Activated B cell treated with CpG ODN at 0.5 μM for 24 hours (primary cell): Measurements from ENCODE around the gene C5AR1. TPM values are rescaled to one million over a fixed set of nuclear protein-coding genes. Genes with fewer than 3 reads are reported as not detected.
"Not testable (repeated sequence)": the region's sequence is repeated elsewhere in the genome, so short reads cannot be mapped to it uniquely, and the experiment has no call there.

Source experiments
- ATAC-seq: fragments of 200-7000 bp; cut with Tn5 transposase; one replicate; pipeline ENCODE4 v1.10.0; 2021; ENCODE audit warnings: low read depth, mild to moderate bottlenecking, moderate library complexity
- CTCF ChIA-PET: fragments of 350-600 bp; sonication (Branson Sonifier 250); formaldehyde crosslinking; loops from one replicate; lab custom pipeline; 2021; ENCODE audit warnings: antibody characterized with exemption; lab: Charles Lee
- POLR2A ChIA-PET: fragments of 350-600 bp; sonication (Branson Sonifier 250); formaldehyde crosslinking; loops from one replicate; lab custom pipeline; 2021; ENCODE audit warnings: antibody characterized with exemption; lab: Charles Lee
- DNase-seq: peaks from one replicate; pipeline ENCODE4 v3.0.0; 2022
- H3K27ac Mint-ChIP-seq: one replicate; pipeline ENCODE4 v1.8.0; 2020; ENCODE audit warnings: mixed read lengths
- H3K27me3 Mint-ChIP-seq: one replicate; pipeline ENCODE4 v1.8.0; 2021; ENCODE audit warnings: mixed read lengths
- H3K36me3 Mint-ChIP-seq: one replicate; pipeline ENCODE4 v1.8.0; 2021; ENCODE audit warnings: low read depth, mixed read lengths
- H3K4me1 Mint-ChIP-seq: one replicate; pipeline ENCODE4 v1.8.0; 2021; ENCODE audit warnings: mixed read lengths
- H3K4me3 Mint-ChIP-seq: one replicate; pipeline ENCODE4 v1.8.0; 2020; ENCODE audit warnings: mild to moderate bottlenecking, mixed read lengths
- H3K9me3 Mint-ChIP-seq: one replicate; pipeline ENCODE4 v1.8.0; 2020; ENCODE audit warnings: mixed read lengths
- intact Hi-C: fragments of 100-400 bp; cut with micrococcal nuclease; formaldehyde crosslinking; loops from one replicate; pipeline ENCODE4 v1.15.1; 2024
- total RNA-seq: library from RNA; stranded (reverse); gene quantifications from 2 replicates; pipeline ENCODE4 v1.2.3, GENCODE V29; 2022
- TF ChIP-seq, protein P1 (sequence below): fragments of 200-600 bp; IDR thresholded peaks from one replicate; pipeline ENCODE4 v1.8.0; 2022; ENCODE audit warnings: antibody characterized with exemption, mild to moderate bottlenecking

C5AR1 gene
- total RNA-seq, 1 donor from 2014 or later = 2.2 TPM

DNA sequence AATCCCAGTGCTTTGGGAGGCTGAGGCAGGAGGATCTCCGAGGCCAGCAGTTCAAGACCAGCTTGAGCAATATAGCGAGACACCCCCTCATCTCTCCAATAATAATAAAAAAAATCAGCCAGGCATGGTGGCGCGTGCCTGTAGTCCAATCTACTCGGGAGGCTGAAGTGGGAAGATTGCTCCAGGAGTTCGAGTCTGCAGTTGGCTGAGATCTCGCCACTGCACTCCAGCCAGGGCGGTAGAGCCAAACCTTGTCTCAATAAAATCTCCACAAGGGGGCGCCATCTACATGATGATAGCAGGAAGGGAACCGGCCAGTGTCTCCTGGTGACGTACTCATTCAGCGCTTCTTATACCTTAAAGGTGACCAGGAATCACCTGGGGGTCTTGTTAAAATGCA is 13.6 kb upstream of the C5AR1 start:
- Mint-ChIP-seq H3K36me3 (no peaks in the 10 kb centered on the region), H3K27me3 (no peaks in the 10 kb centered on the region), H3K4me1 (peaks cover 20% of the 10 kb centered on the region), H3K27ac (no peak overlapping the region), H3K4me3 (no peak overlapping the region), H3K9me3 (no peaks in the 10 kb centered on the region)
- intact Hi-C loops = loop anchor here (1.0 to 5.0 kb wide), 5 partner anchors 95 to 491 kb away; partner anchors contain the start of gene KPTN
- peak; percentile 75 for ATAC-seq
- DNase-seq = no peak
- ChIA-PET CTCF (interaction anchor here (0.8 to 2.5 kb wide), 4 partner anchors 9 to 95 kb away, joined by 3 to 16 read pairs (median 4); partner anchors contain the start of gene INAFM1), POLR2A (interaction anchor here (0.6 to 1.2 kb wide), 3 partner anchors 11 to 548 kb away, joined by 3 to 5 read pairs (median 3); no protein-coding TSS in a partner anchor)
- TF ChIP-seq, protein P1, sequence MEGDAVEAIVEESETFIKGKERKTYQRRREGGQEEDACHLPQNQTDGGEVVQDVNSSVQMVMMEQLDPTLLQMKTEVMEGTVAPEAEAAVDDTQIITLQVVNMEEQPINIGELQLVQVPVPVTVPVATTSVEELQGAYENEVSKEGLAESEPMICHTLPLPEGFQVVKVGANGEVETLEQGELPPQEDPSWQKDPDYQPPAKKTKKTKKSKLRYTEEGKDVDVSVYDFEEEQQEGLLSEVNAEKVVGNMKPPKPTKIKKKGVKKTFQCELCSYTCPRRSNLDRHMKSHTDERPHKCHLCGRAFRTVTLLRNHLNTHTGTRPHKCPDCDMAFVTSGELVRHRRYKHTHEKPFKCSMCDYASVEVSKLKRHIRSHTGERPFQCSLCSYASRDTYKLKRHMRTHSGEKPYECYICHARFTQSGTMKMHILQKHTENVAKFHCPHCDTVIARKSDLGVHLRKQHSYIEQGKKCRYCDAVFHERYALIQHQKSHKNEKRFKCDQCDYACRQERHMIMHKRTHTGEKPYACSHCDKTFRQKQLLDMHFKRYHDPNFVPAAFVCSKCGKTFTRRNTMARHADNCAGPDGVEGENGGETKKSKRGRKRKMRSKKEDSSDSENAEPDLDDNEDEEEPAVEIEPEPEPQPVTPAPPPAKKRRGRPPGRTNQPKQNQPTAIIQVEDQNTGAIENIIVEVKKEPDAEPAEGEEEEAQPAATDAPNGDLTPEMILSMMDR = no peak

DNA sequence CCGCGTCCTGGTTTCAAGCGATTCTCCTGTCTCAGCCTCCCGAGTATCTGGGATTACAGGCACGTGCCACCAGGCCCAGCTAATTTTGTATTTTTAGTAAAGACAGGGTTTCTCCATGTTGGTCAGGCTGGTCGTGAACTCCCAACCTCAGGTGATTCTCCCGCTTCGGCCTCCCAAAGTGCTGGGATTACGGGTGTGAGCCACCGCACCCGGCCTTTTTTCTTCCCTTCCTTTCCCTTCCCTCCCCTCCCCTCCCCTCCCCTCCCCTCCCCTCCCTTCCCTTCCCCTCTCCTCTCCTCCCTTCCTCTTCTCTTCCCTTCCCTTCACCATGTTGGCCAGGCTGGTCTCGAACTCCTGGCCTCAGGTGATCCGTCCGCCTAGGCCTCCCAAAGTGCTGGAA is 8.8 kb upstream of the C5AR1 start:
- H3K4me1 Mint-ChIP-seq = peaks cover 36% of the 10 kb centered on the region
- H3K9me3 Mint-ChIP-seq, DNase-seq, intact Hi-C loops, H3K27me3 Mint-ChIP-seq, H3K36me3 Mint-ChIP-seq, H3K27ac Mint-ChIP-seq, CTCF ChIA-PET, H3K4me3 Mint-ChIP-seq, POLR2A ChIA-PET, ATAC-seq: not testable (repeated sequence)

DNA sequence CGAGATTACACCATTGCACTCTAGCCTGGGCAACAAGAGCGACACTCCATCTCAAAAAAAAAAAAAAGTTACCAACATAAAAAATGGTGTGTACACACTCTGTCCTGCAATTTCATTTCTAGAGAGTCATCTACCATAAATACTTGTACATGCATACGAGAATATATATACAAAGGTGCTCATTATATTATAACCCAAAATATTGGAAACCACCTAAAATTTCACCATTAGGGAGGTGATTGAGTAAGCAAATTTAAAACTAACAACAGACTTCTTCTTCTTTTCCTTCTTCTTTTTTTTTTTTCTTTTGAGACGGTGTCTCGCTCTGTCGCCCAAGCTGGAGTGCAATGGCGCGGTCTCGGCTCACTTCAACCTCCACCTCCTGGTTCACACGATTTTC is 7.4 kb upstream of the C5AR1 start:
- H3K9me3 Mint-ChIP-seq = no peaks in the 10 kb centered on the region
- intact Hi-C loops = no loop called here
- CTCF ChIA-PET = no interaction called here
- no peaks in the 10 kb centered on the region for H3K36me3 Mint-ChIP-seq
- no peak for DNase-seq
- H3K4me1 Mint-ChIP-seq = peaks cover 31% of the 10 kb centered on the region
- H3K27ac Mint-ChIP-seq = no peak overlapping the region
- H3K27me3 Mint-ChIP-seq = peaks cover 6% of the 10 kb centered on the region
- no peak overlapping the region for H3K4me3 Mint-ChIP-seq
- POLR2A ChIA-PET = interaction anchor here (0.7 kb wide), 2 partner anchors 47 to 746 kb away, joined by 3 to 4 read pairs; no protein-coding TSS in a partner anchor
- TF ChIP-seq, protein P1 = no peak
- no peak for ATAC-seq

DNA sequence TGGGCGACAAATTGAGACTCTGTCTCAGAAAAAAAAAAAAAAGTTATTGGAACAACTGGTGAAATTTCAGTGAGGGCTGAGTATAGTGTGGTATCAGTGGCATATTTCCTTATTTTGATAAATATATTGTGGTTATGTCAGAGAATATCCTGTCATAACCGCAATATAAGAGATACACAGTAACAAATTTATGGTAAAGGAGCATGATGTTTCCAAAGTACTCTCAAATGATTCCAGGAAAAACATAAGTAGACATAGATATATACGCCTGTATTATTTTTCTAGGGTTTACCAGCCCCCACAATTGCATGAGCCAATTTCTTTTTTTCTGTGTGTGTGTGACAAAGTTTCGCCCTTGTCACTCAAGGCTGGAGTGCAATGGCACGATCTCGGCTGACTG is 5.7 kb upstream of the C5AR1 start:
- Mint-ChIP-seq H3K27ac (no peak overlapping the region), H3K36me3 (no peaks in the 10 kb centered on the region), H3K4me3 (no peak overlapping the region), H3K27me3 (peaks cover 8% of the 10 kb centered on the region), H3K9me3 (no peaks in the 10 kb centered on the region), H3K4me1 (peaks cover 31% of the 10 kb centered on the region)
- POLR2A ChIA-PET = interaction anchor here (0.7 to 1.2 kb wide), 2 partner anchors 100 to 224 kb away, joined by 3 to 5 read pairs; no protein-coding TSS in a partner anchor
- ATAC-seq (no peak), DNase-seq (no peak)
- TF ChIP-seq, protein P1 = no peak
- intact Hi-C loops = loop anchor here (2.0 kb wide), 1 partner anchor 15 kb away; no protein-coding TSS in a partner anchor
- CTCF ChIA-PET = no interaction called here

DNA sequence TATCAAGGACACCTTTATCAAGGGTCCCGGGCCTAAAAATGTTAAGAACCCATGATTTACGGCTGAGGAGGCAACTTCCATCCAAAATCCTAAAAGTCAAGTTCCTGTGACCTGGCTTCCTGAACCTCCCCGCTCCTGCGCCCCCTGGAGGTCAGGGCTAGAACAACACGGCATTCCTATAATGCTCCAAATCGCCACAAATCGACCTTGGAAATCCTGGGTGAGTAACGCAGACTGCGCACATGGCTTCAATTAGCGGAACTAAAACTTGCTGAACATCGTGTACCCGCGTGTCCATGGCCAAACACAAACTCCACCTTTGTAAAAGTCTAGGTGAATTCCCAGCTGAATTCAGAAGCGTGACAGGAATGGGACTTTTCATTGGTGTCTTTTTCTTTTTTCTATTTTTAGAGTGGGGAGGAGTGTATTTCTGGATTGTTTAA is 4.3 kb upstream of the C5AR1 start:
- DNase-seq = peak; percentile 42
- no peak for ATAC-seq
- ChIA-PET CTCF (interaction anchor here (1.0 to 1.5 kb wide), 3 partner anchors 13 to 86 kb away, joined by 3 to 6 read pairs (median 4); no protein-coding TSS in a partner anchor), POLR2A (interaction anchor here (0.7 kb wide), 2 partner anchors 9 to 102 kb away, joined by 5 to 7 read pairs; no protein-coding TSS in a partner anchor)
- Mint-ChIP-seq H3K36me3 (no peaks in the 10 kb centered on the region), H3K9me3 (no peaks in the 10 kb centered on the region), H3K4me1 (peaks cover 24% of the 10 kb centered on the region), H3K27ac (peak overlapping the region; percentile 1), H3K27me3 (peaks cover 13% of the 10 kb centered on the region), H3K4me3 (peak overlapping the region; percentile 35)
- intact Hi-C loops = loop anchor here (2.0 kb wide), 1 partner anchor 17 kb away; no protein-coding TSS in a partner anchor
- TF ChIP-seq, protein P1 = peak; percentile 61
